Lung microvascular endothelial cell (primary cell): Measurements from ENCODE around the gene RBBP5. TPM values are rescaled to one million over a fixed set of nuclear protein-coding genes. Genes with fewer than 3 reads are reported as not detected.
A peak's percentile ranks its signal among the peaks of the same experiment; 100 is the strongest.

ENCODE experiments used
- DNase-seq, 2 donors: peaks; one replicate each; pipeline versions ENCODE4 v3.0.0 to v3.0.0-alpha.2; 2010; ENCODE audit warnings: low read depth in 2 of 2
- total RNA-seq: library from RNA; depleted of rRNA; stranded (reverse); fragments of >200 nt; gene quantifications from 2 replicates; pipeline ENCODE4 v1.2.1, GENCODE V29; 2014

RBBP5 gene
- total RNA-seq, 1 donor from 2014 or later: 16.3 TPM

- no peak for DNase-seq
Observed at GRCh38 chr1:205075642-205076155, 46.1 kb downstream of the RBBP5 start.

DNA sequence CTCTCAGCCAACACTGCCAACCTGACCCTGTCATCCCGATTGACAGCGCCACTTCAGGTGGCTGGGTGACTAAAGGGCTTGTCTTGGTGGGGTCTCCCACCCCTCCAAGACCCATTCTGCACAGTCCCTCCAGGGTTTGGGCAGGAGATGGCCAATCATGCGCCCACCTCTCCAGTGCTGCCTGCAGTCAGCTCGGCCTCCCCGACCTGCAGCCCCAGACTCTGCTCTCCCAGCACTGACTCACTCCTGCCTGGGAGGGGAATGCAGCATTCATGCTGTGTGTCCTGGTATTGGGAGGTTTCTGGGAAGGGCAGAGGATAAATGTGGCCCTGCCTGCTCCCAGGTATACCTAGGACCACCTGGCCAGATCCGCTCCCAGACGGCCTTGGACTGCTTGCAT lies 47.3 kb downstream of the RBBP5 start:
- no peak for DNase-seq

- DNase-seq: no peak
Observed at GRCh38 chr1:205074084-205074483, 47.7 kb downstream of the RBBP5 start.

DNA sequence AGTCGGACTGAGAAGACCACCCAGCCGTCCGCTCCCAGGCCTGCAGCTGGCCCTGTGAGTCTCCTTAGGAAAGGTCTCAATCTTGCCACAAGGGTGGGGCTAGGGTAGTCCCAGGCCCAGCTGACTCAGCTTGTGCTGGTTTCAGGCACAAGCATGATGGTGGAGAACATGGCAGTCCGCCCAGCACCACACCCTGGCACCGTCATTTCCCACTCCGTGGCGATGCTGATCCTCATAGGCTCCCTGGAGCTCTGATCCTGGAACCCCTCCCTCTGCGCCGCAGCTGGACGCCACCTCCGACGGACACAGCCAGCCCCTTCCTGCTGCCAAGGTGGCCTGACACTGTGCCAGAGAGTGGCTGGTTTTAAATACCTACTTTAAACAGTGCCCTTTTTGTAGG lies 48.3 kb downstream of the RBBP5 start:
- DNase-seq: no peak

DNA sequence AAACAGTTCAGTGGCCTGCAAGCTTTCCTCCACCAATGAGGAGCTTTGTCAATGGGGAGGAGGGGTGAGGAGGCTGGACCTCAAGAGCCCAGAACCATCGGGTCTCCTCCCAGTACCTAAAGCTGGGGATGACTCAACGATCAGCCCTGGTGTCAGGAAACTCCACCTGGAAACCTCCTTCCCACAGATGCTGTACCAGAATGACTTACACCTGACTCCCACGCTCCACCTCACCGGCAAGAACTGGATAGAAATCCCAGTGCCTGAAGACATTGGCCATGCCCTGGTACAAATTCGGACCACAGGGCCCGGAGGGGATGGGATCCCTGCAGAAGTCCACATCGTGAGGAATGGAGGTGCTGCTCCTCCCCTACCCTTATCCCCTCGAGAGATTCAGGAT lies 48.9 kb downstream of the RBBP5 start:
- no peak for DNase-seq

DNA sequence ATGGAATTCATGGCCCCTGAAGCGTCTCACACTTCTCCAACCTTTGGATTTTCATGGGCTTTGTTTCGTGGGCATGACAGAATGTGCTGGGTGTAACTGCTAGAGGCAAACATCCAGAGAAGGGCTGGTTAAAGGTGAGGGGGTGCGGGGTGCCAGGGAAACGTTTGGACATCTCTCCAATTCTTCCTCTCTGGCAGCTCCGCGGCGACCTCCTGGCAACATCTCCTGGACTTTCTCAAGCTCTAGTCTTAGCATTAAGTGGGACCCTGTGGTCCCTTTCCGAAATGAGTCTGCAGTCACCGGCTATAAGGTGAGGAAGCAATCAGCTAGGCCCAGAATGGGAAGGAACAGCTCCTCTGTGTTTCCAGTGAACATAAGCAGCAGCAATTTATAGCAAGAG lies 49.5 kb downstream of the RBBP5 start:
- no peak for DNase-seq

DNA sequence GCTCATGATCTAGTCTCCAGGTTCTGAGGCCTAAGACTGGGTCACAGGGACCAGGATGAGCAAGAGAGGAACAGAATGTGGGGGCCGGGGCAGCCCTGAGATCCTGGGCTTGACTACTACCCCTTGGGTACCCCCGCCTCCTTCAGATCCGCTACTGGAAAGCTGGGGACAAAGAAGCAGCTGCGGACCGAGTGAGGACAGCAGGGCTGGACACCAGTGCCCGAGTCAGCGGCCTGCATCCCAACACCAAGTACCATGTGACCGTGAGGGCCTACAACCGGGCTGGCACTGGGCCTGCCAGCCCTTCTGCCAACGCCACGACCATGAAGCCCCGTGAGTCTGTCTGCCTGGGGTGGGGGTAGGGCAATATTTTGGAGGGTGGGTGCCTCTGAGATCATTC lies 50.0 kb downstream of the RBBP5 start:
- DNase-seq: no peak

GRCh38 chr1:205071028-205071409 lies 50.8 kb downstream of the RBBP5 start:
- no peak for DNase-seq

DNA sequence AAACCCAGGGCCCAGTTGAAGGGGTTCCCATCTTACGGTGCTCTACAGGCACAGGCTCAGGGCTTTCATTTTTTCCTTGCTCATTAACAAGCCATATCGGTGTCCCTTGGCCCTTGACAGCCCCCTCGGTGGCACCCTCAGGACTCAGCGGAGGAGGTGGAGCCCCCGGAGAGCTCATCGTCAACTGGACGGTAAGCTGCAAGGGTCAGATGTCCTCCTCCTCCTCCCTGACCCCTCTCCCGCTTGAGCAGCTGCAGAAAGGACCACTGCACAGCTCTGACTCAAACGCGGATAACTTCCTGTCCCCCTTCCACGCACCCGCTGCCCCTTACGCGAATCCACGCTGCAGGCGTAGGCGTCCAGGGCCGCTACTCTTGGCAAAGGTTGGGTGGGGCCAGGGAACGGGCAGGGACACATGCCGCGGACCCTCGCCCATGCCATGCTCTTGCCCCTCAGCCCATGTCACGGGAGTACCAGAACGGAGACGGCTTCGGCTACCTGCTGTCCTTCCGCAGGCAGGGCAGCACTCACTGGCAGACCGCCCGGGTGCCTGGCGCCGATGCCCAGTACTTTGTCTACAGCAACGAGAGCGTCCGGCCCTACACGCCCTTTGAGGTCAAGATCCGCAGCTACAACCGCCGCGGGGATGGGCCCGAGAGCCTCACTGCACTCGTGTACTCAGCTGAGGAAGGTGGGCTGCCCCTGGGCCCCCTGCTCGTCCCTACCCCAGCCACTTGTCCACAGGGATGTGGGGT lies 52.2 kb downstream of the RBBP5 start:
- DNase-seq: no peak

DNA sequence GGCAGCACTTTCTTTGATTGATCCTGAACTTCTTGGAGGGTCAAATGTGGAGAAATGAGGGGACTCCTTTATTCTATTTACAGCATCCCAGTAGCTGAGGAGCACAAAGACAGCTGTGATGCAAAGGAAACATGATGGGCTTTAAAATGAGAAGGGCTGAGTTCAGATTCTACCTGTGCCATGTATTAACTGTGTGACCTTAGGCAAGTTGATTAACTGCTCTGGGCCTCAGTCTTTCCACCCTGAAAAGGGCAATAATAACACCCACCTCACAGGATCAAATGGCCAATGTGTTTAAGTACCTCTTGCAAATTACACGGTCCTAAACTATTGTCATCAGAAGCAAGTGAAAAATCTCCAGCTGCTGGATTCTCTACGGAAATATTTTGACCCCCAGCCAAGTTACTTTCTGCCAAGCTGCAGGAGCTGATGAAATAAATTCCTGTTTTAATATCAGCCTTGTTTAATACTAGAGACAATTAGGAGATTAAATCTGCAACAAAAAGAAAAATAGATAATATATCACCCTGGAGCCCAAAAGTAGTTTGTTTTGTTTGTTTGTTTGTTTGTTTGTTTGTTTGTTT lies 53.2 kb downstream of the RBBP5 start:
- DNase-seq: peak in 1 of 2 donors; percentile 31

DNA sequence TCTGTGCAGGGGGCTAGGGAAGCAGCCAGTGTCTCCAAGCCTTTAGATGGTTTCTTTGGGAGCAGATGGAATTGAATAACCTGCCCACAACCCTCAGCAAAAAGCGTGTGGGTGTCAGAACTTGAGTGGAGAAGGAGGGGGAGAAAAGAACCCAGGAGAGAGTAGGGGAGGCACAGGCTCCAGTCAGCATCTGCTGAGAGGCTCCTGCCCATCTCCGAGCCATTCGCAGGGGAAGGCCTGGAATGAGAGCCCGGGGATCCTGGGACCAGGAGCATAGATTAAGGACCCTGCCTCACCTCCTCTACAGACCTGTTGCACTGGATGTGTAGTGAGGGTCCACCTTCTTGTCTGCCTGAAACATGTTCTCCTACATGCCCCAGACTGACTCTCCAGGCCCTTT lies 53.8 kb downstream of the RBBP5 start:
- no peak for DNase-seq

GRCh38 chr1:205067031-205067430 lies 54.7 kb downstream of the RBBP5 start:
- DNase-seq: no peak

GRCh38 chr1:205066141-205066818 lies 55.5 kb downstream of the RBBP5 start:
- DNase-seq: peak in 1 of 2 donors; percentile 9

- DNase-seq: no peak
Observed at GRCh38 chr1:205065666-205066065, 56.1 kb downstream of the RBBP5 start.

GRCh38 chr1:205064741-205065316 lies 56.9 kb downstream of the RBBP5 start:
- DNase-seq: no peak

DNA sequence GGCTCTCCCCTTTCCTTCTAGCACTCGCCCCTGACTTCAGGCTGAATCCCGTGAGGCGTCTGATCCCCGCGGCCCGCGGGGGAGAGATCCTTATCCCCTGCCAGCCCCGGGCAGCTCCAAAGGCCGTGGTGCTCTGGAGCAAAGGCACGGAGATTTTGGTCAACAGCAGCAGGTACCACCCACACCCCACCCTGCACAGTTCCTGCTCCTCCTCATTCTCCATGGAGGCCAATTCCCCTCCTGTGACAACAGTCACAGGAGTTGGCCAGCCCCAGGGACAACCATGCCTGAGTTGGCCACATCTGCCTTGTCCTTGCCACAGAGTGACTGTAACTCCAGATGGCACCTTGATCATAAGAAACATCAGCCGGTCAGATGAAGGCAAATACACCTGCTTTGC lies 57.5 kb downstream of the RBBP5 start:
- DNase-seq: no peak

DNA sequence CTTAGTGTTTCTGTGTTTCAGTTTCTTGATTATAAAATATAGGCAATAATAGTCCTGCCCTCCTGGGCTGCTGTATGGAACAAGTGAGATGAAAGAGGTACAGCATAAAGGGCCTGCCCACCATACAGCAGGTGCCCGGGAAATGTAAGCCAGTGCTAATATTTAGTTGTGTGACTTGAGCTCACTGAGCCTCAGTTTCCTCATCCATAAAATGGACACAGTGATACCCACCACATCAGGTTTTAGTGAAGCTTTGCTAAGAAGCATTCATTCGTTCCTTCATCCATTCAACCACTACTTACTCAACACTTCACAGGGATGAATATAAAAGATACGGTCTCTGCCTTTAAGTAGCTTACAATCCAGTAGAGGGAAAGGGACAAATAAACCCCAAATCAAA lies 58.9 kb downstream of the RBBP5 start:
- DNase-seq: no peak

DNA sequence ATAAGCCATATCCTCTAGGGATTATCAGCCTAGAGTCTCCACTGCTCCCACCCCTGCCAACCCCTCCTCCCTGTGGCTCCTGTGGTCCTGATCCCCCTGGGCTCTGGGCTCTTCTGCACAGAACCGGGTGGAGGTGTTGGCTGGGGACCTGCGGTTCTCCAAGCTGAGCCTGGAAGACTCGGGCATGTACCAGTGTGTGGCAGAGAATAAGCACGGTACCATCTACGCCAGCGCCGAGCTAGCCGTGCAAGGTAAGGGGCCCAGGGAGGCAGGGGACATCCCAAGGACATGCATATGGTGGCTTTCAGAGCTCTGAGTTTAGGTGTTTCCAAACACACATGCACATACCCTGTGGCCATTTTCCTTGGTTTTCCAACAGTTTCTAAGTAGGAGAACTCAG lies 59.5 kb downstream of the RBBP5 start:
- no peak for DNase-seq

DNA sequence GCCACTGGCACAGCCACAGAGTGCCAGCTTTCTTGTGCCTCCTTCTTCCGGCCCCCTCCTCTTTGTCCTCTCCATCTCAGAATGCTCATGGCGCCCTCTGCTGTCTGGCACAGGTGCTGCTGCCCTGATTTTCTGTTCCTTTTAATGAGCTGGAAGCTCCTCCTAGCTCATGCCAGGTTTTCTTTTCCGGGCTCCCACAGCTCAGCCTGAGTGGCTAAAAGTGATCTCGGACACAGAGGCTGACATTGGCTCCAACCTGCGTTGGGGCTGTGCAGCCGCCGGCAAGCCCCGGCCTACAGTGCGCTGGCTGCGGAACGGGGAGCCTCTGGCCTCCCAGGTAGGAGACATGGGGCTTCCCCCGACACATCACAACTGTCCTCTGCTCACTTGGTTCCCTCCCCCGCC lies 60.1 kb downstream of the RBBP5 start:
- DNase-seq: peak; percentile 55 to 71

DNA sequence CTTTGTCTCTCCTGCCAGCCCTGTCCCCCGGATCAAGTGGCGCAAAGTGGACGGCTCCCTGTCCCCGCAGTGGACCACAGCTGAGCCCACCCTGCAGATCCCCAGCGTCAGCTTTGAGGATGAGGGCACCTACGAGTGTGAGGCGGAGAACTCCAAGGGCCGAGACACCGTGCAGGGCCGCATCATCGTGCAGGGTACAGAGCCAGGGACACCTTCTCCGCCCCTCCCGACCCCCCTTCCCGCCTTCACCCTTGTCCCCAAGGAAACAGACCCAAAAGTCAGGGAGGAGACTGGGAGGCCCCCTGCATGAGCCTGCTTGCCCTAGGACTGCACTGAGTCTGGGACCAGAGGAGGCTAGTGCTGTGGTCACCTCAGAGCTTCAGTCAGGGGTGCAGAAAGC lies 60.6 kb downstream of the RBBP5 start:
- DNase-seq: no peak

- DNase-seq: no peak
Observed at GRCh38 chr1:205060746-205061145, 61.0 kb downstream of the RBBP5 start.

DNA sequence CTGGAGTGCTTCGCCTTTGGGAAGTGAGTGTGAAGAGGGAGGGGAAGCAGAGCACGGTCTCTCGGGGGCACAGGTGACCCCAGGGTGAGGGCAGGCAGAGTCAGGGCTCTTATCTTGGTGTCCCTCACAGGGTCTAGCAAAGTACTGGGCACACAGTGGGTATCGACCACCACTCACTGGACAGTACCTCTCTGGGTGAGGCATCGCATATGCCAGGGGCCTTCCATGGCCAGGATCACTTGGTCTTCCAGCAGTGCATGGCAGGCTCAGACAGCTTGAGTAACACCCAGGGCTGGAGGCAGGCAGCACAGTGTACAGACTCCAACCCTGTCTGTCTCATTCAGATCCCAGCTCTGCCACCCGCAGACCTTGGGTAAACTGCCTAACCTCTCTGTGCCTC lies 62.1 kb downstream of the RBBP5 start:
- DNase-seq: no peak
